ENCODE data around the gene SNCAIP.
"Not testable (repeated sequence)": the region's sequence is repeated elsewhere in the genome, so short reads cannot be mapped to it uniquely, and the experiment has no call there.

Gene SNCAIP

DNA sequence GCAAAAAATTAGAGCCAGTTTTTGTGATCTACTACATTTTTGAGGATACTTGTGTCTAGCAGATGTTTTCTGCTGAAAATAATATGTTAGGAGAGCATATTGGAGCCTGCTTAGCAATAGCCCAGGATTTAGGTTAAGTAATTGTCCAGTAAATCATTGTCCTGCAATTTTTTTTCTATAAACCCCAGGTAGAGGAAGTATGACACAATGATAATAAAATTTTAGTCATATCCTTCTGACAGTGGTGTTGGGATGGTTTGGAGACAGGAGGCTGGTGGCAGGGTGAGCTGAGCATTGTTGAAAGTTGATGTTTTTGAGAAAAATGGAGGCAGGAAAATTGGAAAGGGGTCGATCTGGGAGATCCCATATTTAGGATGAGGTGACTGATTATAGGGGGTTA lies 3.5 kb downstream of the SNCAIP start:
- no peak for DNase-seq

DNA sequence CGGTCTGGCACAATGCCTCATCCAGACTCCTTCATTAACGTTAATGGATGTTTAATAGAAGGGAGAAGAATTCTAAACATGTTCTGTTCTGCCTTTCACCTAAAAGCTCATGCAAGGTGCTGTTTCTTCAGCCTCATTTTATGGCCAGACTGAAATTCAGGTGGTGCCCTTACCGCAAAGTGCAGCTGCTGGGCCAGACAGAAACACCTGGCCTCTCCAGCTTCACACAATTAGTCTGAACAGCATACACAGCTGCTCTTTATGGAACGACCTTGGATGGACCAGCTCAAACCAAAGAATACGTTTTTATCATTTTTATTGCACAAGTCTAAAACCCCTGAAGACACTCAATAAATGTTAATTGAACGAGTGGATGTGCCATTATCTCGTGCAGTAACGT lies 4.6 kb downstream of the SNCAIP start:
- DNase-seq, result no peak

DNA sequence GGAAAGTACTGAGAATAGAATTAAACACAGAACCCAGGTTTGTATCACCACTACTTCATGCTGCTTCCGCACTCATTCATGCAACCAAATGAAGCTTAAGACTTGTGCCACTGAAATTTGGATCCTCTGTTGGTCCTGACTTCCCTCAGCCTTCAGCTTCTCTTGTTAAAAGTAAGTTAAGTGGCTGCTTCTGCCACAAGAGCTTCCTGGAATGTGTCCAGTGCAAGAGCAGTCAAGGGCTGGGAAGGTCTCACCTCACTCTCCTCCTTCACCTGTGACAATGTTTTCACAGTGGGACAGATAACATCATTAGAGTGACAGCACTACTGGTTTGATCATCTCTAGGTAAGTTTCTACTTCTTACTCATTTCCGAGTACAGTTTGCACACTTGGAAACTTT lies 7.9 kb downstream of the SNCAIP start:
- no peak for DNase-seq

DNA sequence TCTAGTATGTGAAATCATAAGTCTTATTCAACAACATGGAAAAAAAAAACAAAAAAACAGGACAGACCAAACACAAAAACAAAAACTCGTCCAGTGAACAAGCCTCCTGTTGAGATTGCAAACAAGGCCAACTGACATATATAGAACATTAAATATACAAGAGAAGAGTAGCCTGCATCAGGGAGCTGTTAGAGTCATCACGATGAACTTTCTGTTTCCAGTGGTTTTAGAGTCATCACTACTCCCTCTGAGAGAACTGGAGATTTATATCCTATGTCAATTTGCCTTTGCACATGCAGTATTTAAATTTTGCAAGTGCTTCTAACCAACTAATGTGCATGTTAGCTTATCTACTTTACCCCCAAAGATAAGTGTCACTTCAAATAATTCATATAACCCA lies 9.9 kb downstream of the SNCAIP start:
- no peak for DNase-seq

DNA sequence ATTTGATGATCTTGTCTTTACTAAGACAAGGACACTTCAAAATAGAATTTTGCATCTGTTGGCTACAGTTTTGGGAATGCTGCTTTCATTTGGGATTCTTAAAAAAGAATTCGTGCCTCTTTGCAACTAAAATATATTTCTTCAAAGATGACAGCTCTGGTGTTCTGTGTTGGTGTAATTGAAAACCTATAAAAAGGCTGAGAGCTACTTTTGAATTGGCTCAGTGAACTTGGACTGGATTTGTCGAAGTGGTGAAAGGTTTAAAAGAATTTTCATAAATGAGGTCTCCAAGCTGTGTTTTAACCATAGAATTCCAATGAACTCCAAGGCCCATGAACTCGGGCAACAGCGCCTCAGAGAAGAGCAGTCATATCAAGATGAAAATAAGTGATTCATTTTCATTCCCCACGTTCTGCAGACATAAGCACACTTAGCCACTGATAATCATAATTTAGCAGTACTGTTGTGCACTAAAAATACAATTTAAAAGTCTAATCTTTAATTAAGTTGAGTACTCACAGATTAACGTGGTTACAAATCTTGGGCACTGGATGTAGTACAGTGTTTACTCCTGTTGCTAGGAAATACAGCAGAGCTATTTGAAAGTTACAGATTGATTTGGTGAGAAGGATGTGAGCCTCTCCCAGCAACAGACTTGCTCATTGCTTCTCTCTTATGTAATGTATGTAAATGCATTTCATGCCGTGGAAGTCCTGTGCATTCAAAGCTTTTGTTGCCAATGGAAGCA lies 10.9 kb downstream of the SNCAIP start:
- no peak for DNase-seq

DNA sequence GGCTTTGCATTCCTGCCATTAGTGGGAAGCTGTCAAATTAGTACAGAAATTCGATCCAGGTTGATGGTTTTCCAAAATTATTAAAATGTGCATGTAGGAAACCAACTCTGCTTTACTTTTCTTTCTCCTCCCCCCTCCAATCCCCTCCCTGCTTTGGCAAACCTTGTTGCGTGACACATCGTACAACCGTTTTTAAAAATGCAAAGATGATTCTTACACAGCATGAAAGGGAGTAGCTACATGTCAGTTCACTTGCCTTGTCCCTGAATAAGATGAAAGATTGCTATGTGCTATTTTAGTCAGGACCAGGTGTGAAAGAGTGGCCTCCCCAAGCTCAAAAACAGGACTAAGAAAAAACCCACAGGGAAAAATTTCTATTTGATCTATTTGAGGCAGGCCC lies 11.7 kb downstream of the SNCAIP start:
- no peak for DNase-seq

DNA sequence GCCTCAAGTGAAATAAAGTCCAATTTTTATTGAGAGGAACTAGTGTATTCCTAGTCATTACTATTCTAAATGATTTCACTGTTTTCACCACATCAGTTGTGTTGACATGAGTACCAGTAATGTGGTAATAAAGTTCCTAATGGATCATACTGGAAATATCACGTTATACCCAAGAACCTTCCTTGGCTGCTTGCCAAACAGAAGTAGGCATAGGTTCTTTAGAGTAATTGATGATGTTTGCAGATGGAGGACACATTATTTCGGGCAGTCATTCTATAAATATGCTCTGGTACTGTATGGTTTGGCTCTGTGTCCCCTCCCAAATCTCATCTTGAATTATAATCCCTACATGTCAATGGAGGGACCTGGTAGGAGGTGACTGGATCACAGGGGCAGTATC lies 15.1 kb downstream of the SNCAIP start:
- no peak for DNase-seq

DNA sequence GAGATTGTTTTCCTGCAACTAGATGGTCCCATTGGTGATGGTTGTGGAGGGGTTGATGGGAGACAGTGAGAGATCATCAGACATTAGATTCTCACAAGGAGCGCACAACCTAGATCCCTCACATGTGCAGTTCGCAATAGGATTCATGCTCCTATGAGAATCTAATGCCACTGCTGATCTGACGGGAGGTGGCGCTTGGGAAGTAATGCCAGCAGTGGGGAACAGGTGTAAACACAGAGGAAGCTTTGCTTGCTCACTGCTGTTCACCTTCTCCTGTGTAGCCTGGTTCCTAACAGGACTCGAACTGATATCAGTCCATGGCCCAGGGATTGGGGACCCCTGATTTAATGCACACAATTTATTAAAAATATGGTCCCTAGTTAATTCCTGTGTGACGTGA lies 18.8 kb downstream of the SNCAIP start:
- no peak for DNase-seq

DNA sequence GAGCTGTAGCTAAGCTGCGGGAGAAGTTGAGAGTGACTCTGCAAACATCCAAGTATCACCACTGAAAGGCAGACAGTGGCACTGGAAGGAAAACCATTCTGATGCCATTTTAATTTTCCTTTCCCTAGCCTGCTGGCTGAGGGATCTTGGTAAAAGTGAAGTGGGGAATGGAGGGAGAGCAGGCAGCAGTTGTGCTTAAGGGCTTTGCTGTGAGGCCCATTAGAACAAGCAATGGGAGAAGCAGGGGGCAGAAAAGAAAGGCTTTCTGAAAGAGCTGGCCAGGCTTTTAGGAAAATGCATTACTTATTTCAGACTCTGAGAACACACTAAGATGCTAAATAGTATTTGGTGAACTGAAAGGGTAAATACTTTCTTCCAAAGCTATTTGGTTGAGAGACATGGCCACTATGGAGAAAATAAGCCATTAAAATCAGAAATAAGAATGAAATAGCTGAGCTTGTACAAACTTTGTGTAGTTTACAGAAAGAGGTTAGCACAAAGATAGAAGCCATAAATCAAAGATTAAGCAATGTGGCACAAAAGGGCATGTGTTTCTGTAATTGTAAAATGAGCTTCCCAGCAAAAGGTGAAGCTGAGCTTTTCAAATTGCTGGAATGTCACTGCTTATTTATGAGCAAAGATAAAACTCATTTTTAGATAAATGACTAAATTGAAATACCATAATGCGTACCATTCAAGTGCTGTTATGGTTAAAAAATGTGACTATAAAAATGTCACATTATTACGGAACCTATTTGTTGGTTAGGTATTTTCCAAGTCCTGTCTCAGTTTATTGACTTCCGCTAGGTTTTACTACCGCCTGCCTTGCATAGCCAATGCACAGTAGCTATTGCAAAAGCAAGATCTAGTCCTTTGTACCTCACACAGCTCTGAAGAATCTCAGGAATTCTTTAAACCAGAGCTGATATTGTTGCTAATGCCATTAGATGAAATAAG lies 20.8 kb downstream of the SNCAIP start:
- DNase-seq, result no peak

DNA sequence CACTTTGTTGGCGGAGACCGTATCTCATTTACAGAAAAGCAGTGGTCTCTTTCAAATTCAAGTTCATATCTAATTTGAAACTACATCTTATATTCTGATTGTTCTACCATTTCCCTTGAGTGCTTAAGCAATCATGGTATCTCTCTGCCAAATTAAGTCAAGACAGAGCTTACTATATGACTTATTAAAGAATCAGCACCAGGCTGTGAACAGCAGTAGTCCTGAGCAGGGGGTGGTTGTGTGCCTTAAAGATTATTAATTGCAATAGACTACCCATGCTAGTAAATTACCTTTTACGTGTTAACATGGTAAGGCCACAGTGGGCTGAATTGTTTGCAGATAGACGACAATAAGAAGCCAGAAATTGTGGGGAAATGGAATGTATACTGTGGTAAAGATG lies 21.5 kb downstream of the SNCAIP start:
- no peak for DNase-seq

DNA sequence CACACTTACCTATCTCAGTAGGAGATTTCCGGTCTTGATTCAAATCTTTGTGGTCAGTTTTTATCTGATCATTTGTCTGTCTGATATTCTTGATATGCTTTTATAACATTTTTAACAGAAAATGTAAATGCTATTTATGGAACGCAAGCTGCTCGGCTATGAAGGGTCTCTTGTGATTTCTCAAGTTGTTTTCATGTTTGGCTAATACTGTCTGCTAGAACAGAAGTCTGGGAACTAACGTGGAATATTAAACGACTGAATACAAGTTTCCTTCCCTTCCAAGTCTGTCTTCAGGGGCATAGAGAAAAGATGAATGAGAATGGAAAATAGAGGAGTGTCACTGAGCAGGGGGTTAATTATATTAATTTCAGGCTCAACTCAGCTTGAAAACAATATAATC lies 27.6 kb downstream of the SNCAIP start:
- DNase-seq, result no peak

DNA sequence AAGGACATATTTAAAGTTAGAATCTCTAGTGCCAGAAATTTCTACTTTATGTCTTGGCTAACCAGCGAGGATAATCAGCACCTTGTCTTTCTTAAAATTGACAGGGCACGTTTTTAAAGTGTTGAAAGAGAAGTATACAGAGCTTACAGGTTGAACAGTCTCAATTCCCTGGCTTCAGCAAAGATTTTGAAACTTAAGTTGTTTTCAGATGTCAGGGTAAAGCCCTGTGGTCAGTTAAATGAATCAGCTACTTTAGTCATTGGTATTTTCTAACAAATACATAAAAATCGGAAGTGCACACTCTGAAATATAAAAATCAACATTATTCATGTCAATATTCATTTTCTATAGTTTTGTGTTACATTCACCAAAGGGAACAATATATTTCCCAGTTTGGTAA lies 29.1 kb downstream of the SNCAIP start:
- DNase-seq, result no peak

DNA sequence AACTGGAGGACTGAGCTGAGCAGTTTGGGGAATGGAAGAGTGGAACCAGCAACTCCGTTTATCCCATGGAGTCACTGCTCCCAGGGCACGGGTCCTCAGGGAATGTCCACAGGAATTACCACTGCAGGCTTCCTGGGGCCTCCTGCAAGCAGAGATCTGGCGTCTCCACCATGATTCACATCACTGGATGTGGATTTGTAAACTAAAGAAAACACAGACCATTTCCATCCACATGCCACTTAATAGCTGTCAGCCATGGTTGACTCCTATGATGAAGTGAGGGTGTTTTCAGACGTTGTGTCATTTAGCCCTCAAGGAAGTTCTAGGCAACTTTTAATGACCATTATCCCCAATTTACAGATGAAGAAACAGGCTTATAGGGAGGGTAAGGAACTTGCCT lies 30.2 kb downstream of the SNCAIP start:
- no peak for DNase-seq

DNA sequence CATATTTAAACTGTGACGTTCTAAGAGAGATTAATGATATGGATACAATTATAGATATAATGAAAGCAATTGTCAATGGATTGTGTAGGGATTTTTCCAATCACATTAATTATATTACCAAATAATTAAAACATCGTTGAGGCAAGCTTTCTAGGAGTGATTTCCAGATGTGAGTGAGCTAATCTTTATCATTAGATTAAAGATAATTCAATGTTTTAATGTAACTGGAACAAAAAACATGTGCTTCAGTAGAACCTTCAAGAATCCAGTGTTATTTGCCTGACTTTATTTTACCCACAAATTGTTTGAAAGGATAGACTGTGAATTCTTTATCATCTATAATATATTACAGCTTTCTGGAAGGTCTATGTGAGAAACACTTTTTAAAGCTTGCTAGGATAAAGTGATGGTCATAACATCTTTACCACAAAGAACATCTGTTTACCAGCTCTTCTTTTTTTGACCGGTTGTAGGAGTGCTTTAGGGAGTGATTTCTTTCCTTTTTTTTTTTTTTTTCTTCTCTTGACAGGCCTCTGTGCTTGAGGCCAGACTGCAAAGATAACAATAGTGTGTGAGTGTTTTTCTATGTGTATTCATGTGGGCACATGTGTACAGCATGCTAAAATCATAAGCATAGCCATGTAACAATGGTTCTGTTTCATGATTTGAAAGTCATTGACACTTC lies 35.0 kb downstream of the SNCAIP start:
- DNase-seq, result no peak

DNA sequence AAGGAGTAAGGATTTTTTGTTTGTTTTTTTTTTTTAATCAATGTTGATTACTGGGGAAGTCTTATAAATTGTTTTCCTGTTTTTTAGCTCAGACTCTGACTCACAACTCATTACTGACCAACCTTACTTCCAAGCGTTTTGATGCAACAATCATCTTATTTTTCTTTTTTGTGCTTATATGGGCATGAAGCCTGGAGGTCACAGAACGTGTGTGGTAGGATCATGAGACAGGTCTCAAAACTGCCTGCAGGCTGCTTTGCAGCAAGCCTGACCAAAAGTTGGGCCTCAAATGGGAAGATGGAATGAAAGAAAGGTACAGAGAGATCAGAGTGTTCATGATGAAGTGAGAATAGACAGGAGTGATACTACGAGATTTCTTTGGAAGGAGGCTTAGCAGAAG lies 38.5 kb downstream of the SNCAIP start:
- no peak for DNase-seq

DNA sequence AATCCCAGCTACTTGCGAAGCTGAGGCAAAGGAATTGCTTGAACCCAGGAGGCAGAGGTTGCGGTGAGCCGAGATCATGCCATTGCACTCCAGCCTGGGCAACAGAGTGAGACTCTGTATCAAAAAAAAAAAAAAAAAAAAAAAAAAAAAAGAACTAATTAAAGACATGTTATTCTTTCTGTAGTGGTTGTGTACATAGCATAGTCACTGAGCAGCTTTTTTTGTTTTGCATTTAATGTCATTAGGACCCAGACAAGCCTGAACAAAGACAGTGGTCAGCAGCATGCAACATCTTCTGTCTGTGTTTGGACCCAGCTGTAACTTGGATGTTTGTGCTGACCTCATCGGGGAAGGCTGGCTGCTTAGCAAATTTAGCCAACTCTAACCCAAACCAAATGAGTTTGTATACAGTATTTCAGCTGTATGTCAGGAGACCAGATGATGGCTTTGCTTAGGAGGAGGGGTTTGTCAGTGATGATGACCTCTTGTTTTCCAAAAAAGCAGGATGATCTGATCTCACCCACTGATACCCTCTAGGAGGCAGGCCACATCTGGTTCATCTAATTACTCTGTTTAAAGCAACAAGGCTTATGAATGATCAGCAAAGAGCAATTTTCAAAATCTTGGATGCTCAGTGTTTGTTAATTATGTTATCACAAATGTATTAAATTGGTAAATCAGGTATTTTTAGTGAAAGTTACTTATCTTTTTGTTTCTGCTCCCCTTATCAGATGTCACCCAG lies 39.5 kb downstream of the SNCAIP start:
- no peak for DNase-seq

DNA sequence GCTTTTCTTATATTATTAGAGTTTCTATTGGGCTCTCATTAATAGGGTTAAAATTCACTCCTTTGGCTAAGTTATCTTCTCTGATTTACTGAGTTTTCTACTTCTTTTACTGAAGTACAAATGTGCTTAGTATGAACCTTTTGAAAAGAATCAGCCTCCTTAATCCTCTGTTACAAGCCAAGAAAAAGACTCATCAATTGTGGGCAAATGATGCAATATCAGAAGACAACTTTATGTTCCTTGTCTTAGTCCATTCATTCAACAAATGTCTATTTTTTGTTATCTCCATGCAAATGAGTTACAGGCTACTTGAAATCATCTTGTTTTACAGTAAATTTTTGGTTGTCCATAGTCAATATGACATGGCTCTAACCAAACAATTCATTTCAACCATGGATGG lies 40.3 kb downstream of the SNCAIP start:
- no peak for DNase-seq

DNA sequence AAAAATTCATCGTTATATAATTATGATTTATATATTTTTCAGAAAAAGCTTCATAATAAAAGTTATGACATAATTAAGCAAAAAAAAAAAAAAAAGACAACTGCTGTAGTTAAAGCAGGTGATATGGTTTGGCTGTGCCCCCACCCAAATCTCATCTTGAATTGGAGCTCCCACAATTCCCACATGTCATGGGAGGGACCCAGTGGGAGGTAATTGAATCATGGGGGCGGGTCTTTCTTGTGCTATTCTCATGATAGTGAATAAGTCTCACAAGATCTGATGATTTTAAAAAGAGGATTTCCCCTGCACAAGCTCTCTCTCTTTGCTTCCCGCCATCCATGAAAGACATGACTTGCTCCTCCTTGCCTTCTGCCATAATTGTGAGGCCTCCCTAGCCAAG lies 41.3 kb downstream of the SNCAIP start:
- not testable (repeated sequence) for DNase-seq

DNA sequence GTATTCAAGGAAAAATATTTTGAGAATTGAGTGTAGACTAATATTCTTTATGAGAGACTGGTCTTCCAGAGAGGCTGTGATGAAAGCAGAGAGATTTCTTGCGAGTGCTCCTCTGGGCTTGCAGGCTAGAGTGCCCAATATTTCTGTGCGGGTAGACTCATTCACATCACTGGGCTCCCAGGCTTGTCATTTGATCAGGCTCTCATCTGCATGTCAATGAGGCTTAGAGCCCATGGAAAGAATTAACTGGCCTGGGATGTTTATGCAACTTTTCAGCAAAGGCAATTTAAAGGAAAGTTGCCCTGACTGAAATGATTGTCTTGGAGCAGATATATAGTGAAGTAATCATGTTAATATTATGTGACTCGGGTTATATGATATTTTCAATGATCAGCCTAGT lies 42.3 kb downstream of the SNCAIP start:
- no peak for DNase-seq

DNA sequence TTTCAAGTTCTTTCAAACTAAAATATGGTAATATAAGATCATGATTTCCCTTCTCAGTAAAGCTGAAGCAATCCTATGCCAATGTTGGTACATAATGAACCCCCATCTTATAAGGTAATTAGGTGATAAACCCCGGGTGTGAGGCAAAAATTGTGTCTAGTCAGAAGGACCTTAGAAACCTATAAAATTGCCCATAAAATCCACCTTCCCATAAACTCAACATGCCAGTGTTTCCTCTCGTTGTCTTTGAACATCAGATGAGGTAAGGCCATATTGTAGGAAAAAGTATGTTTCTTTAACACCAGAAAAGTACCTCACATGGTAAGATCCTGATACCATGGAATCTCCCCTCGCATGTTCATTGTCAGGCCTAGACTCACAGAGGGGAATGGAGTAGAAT lies 43.3 kb downstream of the SNCAIP start:
- DNase-seq, result no peak

DNA sequence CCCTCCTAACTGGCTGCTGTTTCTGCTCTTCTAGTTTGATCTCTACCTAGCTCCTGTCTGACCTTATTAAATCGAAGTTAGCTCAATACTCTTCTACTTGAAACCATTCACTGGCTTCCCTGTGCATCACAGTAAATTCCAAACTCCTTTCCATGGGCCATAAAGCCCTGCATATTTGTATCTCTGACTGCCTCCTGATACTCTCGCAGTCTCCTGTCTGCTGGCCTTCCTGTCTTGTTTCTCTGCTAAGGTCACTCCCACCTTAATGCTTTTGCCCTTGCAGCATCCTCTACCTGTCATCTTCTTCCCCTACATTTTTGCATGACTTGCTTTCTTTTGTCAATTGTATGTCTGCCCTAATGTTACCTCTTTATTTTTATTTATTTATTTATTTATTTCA lies 44.8 kb downstream of the SNCAIP start:
- DNase-seq, result no peak

DNA sequence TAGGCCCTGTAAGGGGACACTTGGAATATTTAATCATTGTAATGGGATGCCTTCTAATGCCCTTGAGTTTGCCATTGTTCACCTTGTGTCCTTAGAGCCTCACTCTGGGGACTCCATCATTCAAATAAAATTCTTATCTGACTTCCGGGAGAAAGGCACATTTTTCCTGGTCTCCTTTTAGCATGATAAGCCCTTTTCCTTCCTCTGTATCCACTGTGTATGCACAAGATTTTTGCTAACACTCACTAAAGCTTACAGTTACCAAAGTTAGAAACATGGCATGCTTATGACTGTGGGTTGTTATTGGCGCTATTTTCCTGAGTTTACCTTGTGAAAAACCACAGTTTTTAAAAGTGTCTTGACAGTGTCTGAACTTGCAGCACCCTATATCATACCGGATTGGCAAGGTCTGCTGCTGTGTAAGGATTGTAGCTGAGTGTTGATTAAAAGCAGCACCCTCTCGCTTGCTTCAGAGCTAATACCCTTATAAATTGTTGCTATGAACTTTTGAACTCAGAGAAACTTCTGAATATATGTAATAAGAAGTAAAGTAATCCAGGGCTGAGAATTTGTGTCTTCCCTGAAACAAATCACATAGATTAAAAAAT lies 46.4 kb downstream of the SNCAIP start:
- DNase-seq, result no peak

DNA sequence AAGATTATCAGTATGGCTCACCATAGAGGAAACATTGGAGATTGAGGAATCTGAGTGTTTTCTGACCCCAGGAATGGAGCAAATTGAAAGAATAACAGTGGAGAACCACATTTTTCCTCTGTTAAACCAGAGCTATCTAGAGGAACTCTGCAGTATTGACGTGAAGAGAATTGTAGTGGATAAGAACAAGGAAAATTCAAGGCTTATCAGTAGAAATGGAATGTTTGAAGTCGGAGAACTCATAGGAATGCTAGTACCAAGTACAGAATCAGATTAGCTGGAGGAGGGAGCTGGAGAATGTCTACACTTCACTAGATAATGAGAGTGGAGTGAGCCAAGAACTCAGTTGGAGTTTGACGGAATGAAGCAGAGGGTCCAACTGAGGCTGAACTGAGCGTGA lies 50.3 kb downstream of the SNCAIP start:
- no peak for DNase-seq
